ENCODE results near the gene ID4. TPM values are rescaled to one million over a fixed set of nuclear protein-coding genes. Genes with fewer than 3 reads are reported as not detected.

ID4 gene
- total and polyA plus RNA-seq, 2 of the 4 experiments (the other 2 are of a cell fraction), result 3.0 to 3.6 TPM

DNA sequence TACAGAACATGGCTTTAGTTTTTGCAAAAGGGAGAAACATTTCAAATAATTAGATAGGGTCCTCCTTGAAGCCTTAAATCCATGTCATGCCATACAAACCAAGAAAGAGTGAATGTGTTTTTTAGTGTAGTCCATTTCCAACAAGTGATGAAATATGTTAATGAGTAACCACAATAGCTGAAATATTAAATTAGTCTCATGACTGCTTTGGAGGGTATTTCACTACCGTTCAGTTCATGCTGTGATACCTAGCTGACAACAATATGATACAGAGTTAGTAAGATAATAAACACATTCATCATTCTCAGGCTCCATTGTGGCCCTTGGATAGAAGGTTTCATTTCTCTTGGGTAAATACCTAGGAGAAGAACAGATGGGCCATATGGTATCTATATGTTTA lies 5.8 kb upstream of the ID4 start:
- H3K18ac ChIP-seq (ENCODE audit: low read depth, low read length), result no peak overlapping the region
- BruUV-seq (replicated peaks), result no TSS peak
- no peak overlapping the region for H2BK15ac ChIP-seq (ENCODE audit: low read depth, low read length)
- no peak overlapping the region for H2BK5ac ChIP-seq (ENCODE audit: low read depth, low read length, poor library complexity, severe bottlenecking)
- H2AK5ac ChIP-seq (ENCODE audit: low read depth, low read length), result no peak overlapping the region
- H3K4ac ChIP-seq (ENCODE audit: low read depth, low read length), result no peak overlapping the region
- no peak overlapping the region for H4K8ac ChIP-seq (ENCODE audit: low read depth in 2 of 2, low read length in 2 of 2)
- intact Hi-C loops (cut with micrococcal nuclease), result no loop called here
- DNase-seq, result no peak
- H2AFZ ChIP-seq (replicated peaks; ENCODE audit: low read length, poor library complexity), result no peak overlapping the region
- no peak overlapping the region for H3K56ac ChIP-seq (ENCODE audit: extremely low read depth, insufficient read depth, low read length)
- no peaks in the 10 kb centered on the region for H3K9me3 ChIP-seq (ENCODE audit: control insufficient read depth, insufficient read depth, low read length)
- no peak overlapping the region for H2BK20ac ChIP-seq (ENCODE audit: low read depth, low read length)
- dilution Hi-C loops (cut with HindIII; ENCODE audit: low sequenced_read_pairs, unreplicated experiment), result no loop called here
- H2BK120ac ChIP-seq (ENCODE audit: low read depth, low read length), result no peak overlapping the region
- H3K4me2 ChIP-seq (ENCODE audit: low read depth, low read length), result no peak overlapping the region
- H2AK9ac ChIP-seq (replicated peaks; ENCODE audit: low read depth, low read length, poor library complexity), result no peak overlapping the region
- no peak overlapping the region for H3K27ac ChIP-seq (ENCODE audit: insufficient read depth, low read length)
- TF ChIP-seq, protein P1, sequence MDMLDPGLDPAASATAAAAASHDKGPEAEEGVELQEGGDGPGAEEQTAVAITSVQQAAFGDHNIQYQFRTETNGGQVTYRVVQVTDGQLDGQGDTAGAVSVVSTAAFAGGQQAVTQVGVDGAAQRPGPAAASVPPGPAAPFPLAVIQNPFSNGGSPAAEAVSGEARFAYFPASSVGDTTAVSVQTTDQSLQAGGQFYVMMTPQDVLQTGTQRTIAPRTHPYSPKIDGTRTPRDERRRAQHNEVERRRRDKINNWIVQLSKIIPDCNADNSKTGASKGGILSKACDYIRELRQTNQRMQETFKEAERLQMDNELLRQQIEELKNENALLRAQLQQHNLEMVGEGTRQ (IDR thresholded peaks at IDR 0.05; ENCODE audit: low read depth, low read length), result no peak
- TF ChIP-seq POLR2A (IDR thresholded peaks at IDR 0.05; ENCODE audit: low read depth, low read length) (no peak), RAD21 (IDR thresholded peaks at IDR 0.05; ENCODE audit: low read length) (no peak), SMC3 (IDR thresholded peaks at IDR 0.05; ENCODE audit: low read depth, low read length) (no peak), CEBPB (IDR thresholded peaks at IDR 0.05; ENCODE audit: low read depth, low read length) (no peak), MAZ (IDR thresholded peaks at IDR 0.05; ENCODE audit: borderline replicate concordance, low read depth, low read length) (no peak), RCOR1 (IDR thresholded peaks at IDR 0.05; ENCODE audit: insufficient replicate concordance, low read length) (no peak), BHLHE40 (IDR thresholded peaks at IDR 0.05; ENCODE audit: low read depth, low read length) (no peak), MXI1 (IDR thresholded peaks at IDR 0.05; ENCODE audit: borderline replicate concordance, low read depth, low read length) (no peak), MAFK (IDR thresholded peaks at IDR 0.05; ENCODE audit: low read depth, low read length) (no peak), RFX5 (IDR thresholded peaks at IDR 0.05; ENCODE audit: low read depth, low read length) (no peak), NFE2L2 (IDR thresholded peaks at IDR 0.05; ENCODE audit: low read depth, low read length) (no peak), CHD1 (IDR thresholded peaks at IDR 0.05; ENCODE audit: low read depth, low read length) (no peak), FOS (IDR thresholded peaks at IDR 0.05; ENCODE audit: low read depth, low read length) (no peak)
- TF ChIP-seq, protein P2, sequence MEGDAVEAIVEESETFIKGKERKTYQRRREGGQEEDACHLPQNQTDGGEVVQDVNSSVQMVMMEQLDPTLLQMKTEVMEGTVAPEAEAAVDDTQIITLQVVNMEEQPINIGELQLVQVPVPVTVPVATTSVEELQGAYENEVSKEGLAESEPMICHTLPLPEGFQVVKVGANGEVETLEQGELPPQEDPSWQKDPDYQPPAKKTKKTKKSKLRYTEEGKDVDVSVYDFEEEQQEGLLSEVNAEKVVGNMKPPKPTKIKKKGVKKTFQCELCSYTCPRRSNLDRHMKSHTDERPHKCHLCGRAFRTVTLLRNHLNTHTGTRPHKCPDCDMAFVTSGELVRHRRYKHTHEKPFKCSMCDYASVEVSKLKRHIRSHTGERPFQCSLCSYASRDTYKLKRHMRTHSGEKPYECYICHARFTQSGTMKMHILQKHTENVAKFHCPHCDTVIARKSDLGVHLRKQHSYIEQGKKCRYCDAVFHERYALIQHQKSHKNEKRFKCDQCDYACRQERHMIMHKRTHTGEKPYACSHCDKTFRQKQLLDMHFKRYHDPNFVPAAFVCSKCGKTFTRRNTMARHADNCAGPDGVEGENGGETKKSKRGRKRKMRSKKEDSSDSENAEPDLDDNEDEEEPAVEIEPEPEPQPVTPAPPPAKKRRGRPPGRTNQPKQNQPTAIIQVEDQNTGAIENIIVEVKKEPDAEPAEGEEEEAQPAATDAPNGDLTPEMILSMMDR (conservative IDR thresholded peaks at IDR 0.05; ENCODE audit: low read depth, low read length), result no peak
- TF ChIP-seq, protein P3, sequence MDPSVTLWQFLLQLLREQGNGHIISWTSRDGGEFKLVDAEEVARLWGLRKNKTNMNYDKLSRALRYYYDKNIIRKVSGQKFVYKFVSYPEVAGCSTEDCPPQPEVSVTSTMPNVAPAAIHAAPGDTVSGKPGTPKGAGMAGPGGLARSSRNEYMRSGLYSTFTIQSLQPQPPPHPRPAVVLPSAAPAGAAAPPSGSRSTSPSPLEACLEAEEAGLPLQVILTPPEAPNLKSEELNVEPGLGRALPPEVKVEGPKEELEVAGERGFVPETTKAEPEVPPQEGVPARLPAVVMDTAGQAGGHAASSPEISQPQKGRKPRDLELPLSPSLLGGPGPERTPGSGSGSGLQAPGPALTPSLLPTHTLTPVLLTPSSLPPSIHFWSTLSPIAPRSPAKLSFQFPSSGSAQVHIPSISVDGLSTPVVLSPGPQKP (IDR thresholded peaks at IDR 0.05; ENCODE audit: borderline replicate concordance, low read depth, low read length), result no peak
- H4K91ac ChIP-seq (ENCODE audit: insufficient read depth, low read depth, low read length), result no peak overlapping the region
- WGBS, 2 experiments (ENCODE audit: extremely low coverage in 2 of 2, insufficient read length in 1 of 2), result no CpG with 5 or more reads among the region's 1 CpG
- no peaks in the 10 kb centered on the region for H4K20me1 ChIP-seq (ENCODE audit: insufficient read depth, low read length)
- H3K4me1 ChIP-seq (ENCODE audit: control insufficient read depth, insufficient read depth, low read length), result no peaks in the 10 kb centered on the region
- ATAC-seq (ENCODE audit: low read depth), result no peak
- in situ Hi-C loops (cut with MboI; ENCODE audit: low sequenced_read_pairs), result no loop called here
- H3K14ac ChIP-seq (replicated peaks; ENCODE audit: low read depth, low read length), result no peak overlapping the region
- H3K9me1 ChIP-seq (ENCODE audit: insufficient read depth, low read length), result no peaks in the 10 kb centered on the region
- CTCF ChIA-PET, result no interaction called here
- H3K9ac ChIP-seq (ENCODE audit: low read depth, low read length), result no peak overlapping the region
- no peak overlapping the region for H4K5ac ChIP-seq (ENCODE audit: low read depth, low read length)
- POLR2A ChIA-PET (ENCODE audit: unreplicated experiment), result no interaction called here
- H3K27me3 ChIP-seq (ENCODE audit: control insufficient read depth, insufficient read depth, low read length), result no peaks in the 10 kb centered on the region
- H3K4me3 ChIP-seq (ENCODE audit: insufficient read depth, low read depth, low read length), result no peak overlapping the region
- H3K36me3 ChIP-seq (ENCODE audit: control insufficient read depth, insufficient read depth, low read length), result no peaks in the 10 kb centered on the region
- no peaks in the 10 kb centered on the region for H3K79me1 ChIP-seq (ENCODE audit: low read depth in 1 of 2, low read length in 2 of 2)
- H3K23ac ChIP-seq (ENCODE audit: low read depth, low read length), result no peak overlapping the region
